Neuronal stem cell (in vitro differentiated cells): ENCODE results near the gene SGK1.

Source experiments
- DNase-seq: peaks from one replicate; pipeline ENCODE4 v3.0.0-alpha.2; 2013; ENCODE audit warnings: low spot score
- H2AFZ ChIP-seq: one replicate; pipeline ENCODE4 v1.6.1; 2013; ENCODE audit warnings: mild to moderate bottlenecking, low read length, inconsistent platforms
- H2AK5ac ChIP-seq: 2 replicates; pipeline ENCODE4 v1.6.1; 2013; ENCODE audit warnings: low read depth, mild to moderate bottlenecking, inconsistent platforms, low read length, moderate library complexity, mixed read lengths
- H2BK120ac ChIP-seq: 2 replicates; pipeline ENCODE4 v1.6.1; 2013; ENCODE audit warnings: low read depth, mild to moderate bottlenecking, inconsistent platforms, low read length, moderate library complexity, mixed read lengths
- H2BK12ac ChIP-seq: one replicate; pipeline ENCODE4 v1.6.1; 2013; ENCODE audit warnings: low read length, inconsistent platforms
- H2BK15ac ChIP-seq: 2 replicates; pipeline ENCODE4 v1.6.1; 2013; ENCODE audit warnings: mild to moderate bottlenecking, low read length, inconsistent platforms, mixed read lengths
- H2BK5ac ChIP-seq: one replicate; pipeline ENCODE4 v1.6.1; 2013; ENCODE audit warnings: inconsistent platforms, mild to moderate bottlenecking, low read length, moderate library complexity
- H3K14ac ChIP-seq: one replicate; pipeline ENCODE4 v1.6.1; 2013; ENCODE audit warnings: low read length, inconsistent platforms
- H3K18ac ChIP-seq: 2 replicates; pipeline ENCODE4 v1.6.1; 2013; ENCODE audit warnings: low read length, inconsistent platforms
- H3K23ac ChIP-seq: 2 replicates; pipeline ENCODE4 v1.6.1; 2013; ENCODE audit warnings: low read depth, mild to moderate bottlenecking, mixed read lengths, low read length, inconsistent platforms; ENCODE audit not compliant: poor library complexity
- H3K27ac ChIP-seq: replicated peaks from 3 replicates; pipeline ENCODE4 v1.5.1; 2013; ENCODE audit warnings: low read length, inconsistent platforms
- H3K27me3 ChIP-seq, 3 experiments: 2 replicates each; pipeline ENCODE4 v1.6.1; 2013; ENCODE audit warnings: low read length in 3 of 3, mild to moderate bottlenecking in 2 of 3, inconsistent platforms in 1 of 3, low read depth in 1 of 3, mixed read lengths in 1 of 3, moderate library complexity in 1 of 3; ENCODE audit not compliant: control insufficient read depth in 3 of 3, insufficient read depth in 3 of 3
- H3K36me3 ChIP-seq, 2 donors: replicated peaks in 1 of 2; 2 replicates each; pipeline ENCODE4 v1.6.1; 2013; ENCODE audit warnings: low read length in 2 of 2; ENCODE audit not compliant: control insufficient read depth in 2 of 2, insufficient read depth in 2 of 2
- H3K4ac ChIP-seq: 2 replicates; pipeline ENCODE4 v1.6.1; 2013; ENCODE audit warnings: inconsistent platforms, mild to moderate bottlenecking, low read length, moderate library complexity
- H3K4me1 ChIP-seq, 2 donors: 1 replicate in 1 of 2; 2 replicates in 1 of 2; pipeline ENCODE4 v1.6.1; 2013; ENCODE audit warnings: low read length in 2 of 2, low read depth in 1 of 2; ENCODE audit not compliant: control insufficient read depth in 2 of 2, insufficient read depth in 1 of 2
- H3K4me2 ChIP-seq: one replicate; pipeline ENCODE4 v1.6.1; 2013; ENCODE audit warnings: mild to moderate bottlenecking, low read length, inconsistent platforms; ENCODE audit not compliant: insufficient read depth, poor library complexity, severe bottlenecking
- H3K4me3 ChIP-seq, 2 donors: 2 replicates each; pipeline ENCODE4 v1.5.1; 2013; ENCODE audit warnings: low read length in 2 of 2, mild to moderate bottlenecking in 2 of 2, inconsistent platforms in 1 of 2, moderate library complexity in 1 of 2
- H3K79me1 ChIP-seq: one replicate; pipeline ENCODE4 v1.6.1; 2013; ENCODE audit warnings: low read depth, mild to moderate bottlenecking, inconsistent platforms, low read length, moderate library complexity
- H3K9ac ChIP-seq: one replicate; pipeline ENCODE4 v1.6.1; 2013; ENCODE audit warnings: mild to moderate bottlenecking, low read depth, low read length, inconsistent platforms; ENCODE audit not compliant: poor library complexity
- H3K9me3 ChIP-seq, 2 donors: replicated peaks in 1 of 2; 2 replicates each; pipeline versions ENCODE3 to v1.6.1; 2013; ENCODE audit warnings: low read length in 2 of 2, mild to moderate bottlenecking in 2 of 2, inconsistent platforms in 1 of 2, low read depth in 1 of 2, mixed read lengths in 1 of 2, moderate library complexity in 1 of 2; ENCODE audit not compliant: control insufficient read depth in 2 of 2, insufficient read depth in 1 of 2
- H4K8ac ChIP-seq: one replicate; pipeline ENCODE4 v1.6.1; 2013; ENCODE audit warnings: low read depth, mild to moderate bottlenecking, inconsistent platforms, low read length, moderate library complexity
- H4K91ac ChIP-seq: one replicate; pipeline ENCODE4 v1.6.1; 2013; ENCODE audit warnings: low read length, low read depth, mild to moderate bottlenecking, inconsistent platforms; ENCODE audit not compliant: poor library complexity
- WGBS, 2 donors: extraction: QIAGEN DNeasy Blood & Tissue Kit; methylation state at CpG; one replicate each; pipeline ENCODE4 v1.1.7; 2013; ENCODE audit warnings: missing lambda C conversion rate in 2 of 2, mixed read lengths in 1 of 2; ENCODE audit not compliant: insufficient read length in 2 of 2, insufficient replicate concordance in 1 of 2; ENCODE audit errors: extremely low coverage in 2 of 2; 5-methylcytosine and 5-hydroxymethylcytosine counted together

Gene SGK1

GRCh38 chr6:134187751-134188150, 130.2 kb downstream of the SGK1 start:
- Histone ChIP-seq H2BK120ac (no peak overlapping the region), H3K9me3 (no peaks in the 10 kb centered on the region), H2BK5ac (no peak overlapping the region), H2AFZ (no peak overlapping the region), H3K9ac (no peak overlapping the region), H3K4me1 (peaks cover 0 to 3% of the 10 kb centered on the region in 2 donors), H3K27me3 (no peaks in the 10 kb centered on the region), H3K14ac (no peak overlapping the region), H3K23ac (no peak overlapping the region), H4K91ac (no peak overlapping the region), H3K79me1 (no peaks in the 10 kb centered on the region), H3K18ac (no peak overlapping the region), H3K27ac (no peak overlapping the region), H2AK5ac (no peak overlapping the region), H3K4me2 (no peak overlapping the region), H3K36me3 (no peaks in the 10 kb centered on the region), H3K4ac (no peak overlapping the region), H4K8ac (no peak overlapping the region), H2BK15ac (no peak overlapping the region), H2BK12ac (no peak overlapping the region), H3K4me3 (no peak overlapping the region)
- no peak for DNase-seq
- WGBS, 2 donors: no CpG with 5 or more reads among the region's 3 CpGs

DNA sequence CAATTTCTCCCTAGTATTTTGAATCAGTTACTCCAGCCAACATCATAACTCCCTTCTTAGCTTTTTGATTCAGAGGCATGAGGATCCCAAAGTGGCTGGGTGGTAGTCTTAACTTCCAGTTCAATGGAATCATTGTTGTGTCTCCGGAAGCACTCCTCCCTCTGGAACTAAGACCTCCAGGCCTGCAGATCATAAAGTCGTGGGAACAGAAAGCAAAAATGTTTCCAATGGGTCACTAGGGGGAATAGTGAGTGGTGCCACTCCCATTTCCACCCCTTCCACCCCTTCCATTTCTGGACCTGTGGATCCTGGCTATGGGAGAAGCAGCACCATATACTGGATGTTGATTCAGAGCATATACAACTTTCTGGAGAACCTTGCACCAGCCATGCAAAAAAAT, 130.8 kb downstream of the SGK1 start:
- H3K4me3 ChIP-seq: no peak overlapping the region
- no peak for DNase-seq
- H3K9me3 ChIP-seq: no peaks in the 10 kb centered on the region
- no CpG with 5 or more reads among the region's 2 CpGs for WGBS, 2 donors
- no peaks in the 10 kb centered on the region for H3K27me3 ChIP-seq
- no peak overlapping the region for H4K8ac ChIP-seq
- H2BK12ac ChIP-seq: no peak overlapping the region
- H3K4me2 ChIP-seq: no peak overlapping the region
- no peak overlapping the region for H2BK5ac ChIP-seq
- H3K36me3 ChIP-seq: no peaks in the 10 kb centered on the region
- H2BK120ac ChIP-seq: no peak overlapping the region
- H3K4me1 ChIP-seq: peaks cover 0 to 5% of the 10 kb centered on the region in 2 donors
- no peak overlapping the region for H3K27ac ChIP-seq
- no peak overlapping the region for H3K14ac ChIP-seq
- no peak overlapping the region for H4K91ac ChIP-seq
- H2AFZ ChIP-seq: no peak overlapping the region
- H2BK15ac ChIP-seq: no peak overlapping the region
- no peak overlapping the region for H3K18ac ChIP-seq
- no peak overlapping the region for H3K9ac ChIP-seq
- H3K23ac ChIP-seq: no peak overlapping the region
- H3K79me1 ChIP-seq: no peaks in the 10 kb centered on the region
- no peak overlapping the region for H3K4ac ChIP-seq
- no peak overlapping the region for H2AK5ac ChIP-seq

DNA sequence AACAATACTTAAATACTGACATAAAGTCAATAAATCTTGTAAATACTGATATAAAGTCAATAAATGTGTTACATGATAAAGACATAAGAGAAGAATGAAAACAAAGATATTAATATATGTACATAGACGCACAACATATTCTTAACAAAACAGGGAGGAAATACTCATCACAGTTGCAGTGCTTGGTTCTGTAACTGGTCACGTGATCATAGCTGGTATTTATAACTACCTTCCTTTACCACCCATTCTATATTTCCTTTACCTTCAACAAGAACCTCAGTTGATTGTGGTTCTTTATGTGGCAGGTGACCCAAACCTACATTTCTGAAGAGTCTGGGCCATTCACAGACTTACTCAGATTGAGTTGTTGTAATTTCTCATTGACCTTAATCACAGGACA, 131.6 kb downstream of the SGK1 start:
- Histone ChIP-seq H3K36me3 (no peaks in the 10 kb centered on the region), H2BK15ac (no peak overlapping the region), H3K4me3 (no peak overlapping the region), H3K23ac (no peak overlapping the region), H3K9ac (no peak overlapping the region), H4K8ac (no peak overlapping the region), H3K9me3 (no peaks in the 10 kb centered on the region), H3K79me1 (no peaks in the 10 kb centered on the region), H3K4me2 (no peak overlapping the region), H2AFZ (no peak overlapping the region), H2BK120ac (no peak overlapping the region), H2BK12ac (no peak overlapping the region), H3K18ac (no peak overlapping the region), H2AK5ac (no peak overlapping the region), H3K27me3 (no peaks in the 10 kb centered on the region), H3K27ac (no peak overlapping the region), H4K91ac (no peak overlapping the region), H2BK5ac (no peak overlapping the region), H3K4me1 (peaks cover 0 to 5% of the 10 kb centered on the region in 2 donors), H3K4ac (no peak overlapping the region), H3K14ac (no peak overlapping the region)
- no peak for DNase-seq
- WGBS, 2 donors: no CpG with 5 or more reads among the region's 2 CpGs

GRCh38 chr6:134185277-134185676, 132.6 kb downstream of the SGK1 start:
- no peak overlapping the region for H3K23ac ChIP-seq
- H2AFZ ChIP-seq: no peak overlapping the region
- peaks cover 0 to 5% of the 10 kb centered on the region in 2 donors for H3K4me1 ChIP-seq
- no peak overlapping the region for H3K14ac ChIP-seq
- H2BK5ac ChIP-seq: no peak overlapping the region
- H3K18ac ChIP-seq: no peak overlapping the region
- H3K27ac ChIP-seq: no peak overlapping the region
- no peak overlapping the region for H2BK12ac ChIP-seq
- no peak overlapping the region for H2AK5ac ChIP-seq
- no peaks in the 10 kb centered on the region for H3K9me3 ChIP-seq
- no peak overlapping the region for H2BK120ac ChIP-seq
- DNase-seq: no peak
- H3K9ac ChIP-seq: no peak overlapping the region
- no peaks in the 10 kb centered on the region for H3K27me3 ChIP-seq
- no peak overlapping the region for H3K4ac ChIP-seq
- no peaks in the 10 kb centered on the region for H3K36me3 ChIP-seq
- H3K4me3 ChIP-seq: no peak overlapping the region
- no peak overlapping the region for H4K91ac ChIP-seq
- no peak overlapping the region for H3K4me2 ChIP-seq
- H3K79me1 ChIP-seq: no peaks in the 10 kb centered on the region
- H2BK15ac ChIP-seq: no peak overlapping the region
- H4K8ac ChIP-seq: no peak overlapping the region
